HG03097 (cell line): ENCODE measurements around the gene C17orf107.
"Not testable (repeated sequence)": the region's sequence is repeated elsewhere in the genome, so short reads cannot be mapped to it uniquely, and the experiment has no call there.

Source experiments
- ATAC-seq: cut with Tn5 transposase; IDR thresholded peaks from one replicate; pipeline ENCODE4 v1.9.1; 2021; ENCODE audit not compliant: unreplicated experiment, low FRiP score

C17orf107 gene

DNA sequence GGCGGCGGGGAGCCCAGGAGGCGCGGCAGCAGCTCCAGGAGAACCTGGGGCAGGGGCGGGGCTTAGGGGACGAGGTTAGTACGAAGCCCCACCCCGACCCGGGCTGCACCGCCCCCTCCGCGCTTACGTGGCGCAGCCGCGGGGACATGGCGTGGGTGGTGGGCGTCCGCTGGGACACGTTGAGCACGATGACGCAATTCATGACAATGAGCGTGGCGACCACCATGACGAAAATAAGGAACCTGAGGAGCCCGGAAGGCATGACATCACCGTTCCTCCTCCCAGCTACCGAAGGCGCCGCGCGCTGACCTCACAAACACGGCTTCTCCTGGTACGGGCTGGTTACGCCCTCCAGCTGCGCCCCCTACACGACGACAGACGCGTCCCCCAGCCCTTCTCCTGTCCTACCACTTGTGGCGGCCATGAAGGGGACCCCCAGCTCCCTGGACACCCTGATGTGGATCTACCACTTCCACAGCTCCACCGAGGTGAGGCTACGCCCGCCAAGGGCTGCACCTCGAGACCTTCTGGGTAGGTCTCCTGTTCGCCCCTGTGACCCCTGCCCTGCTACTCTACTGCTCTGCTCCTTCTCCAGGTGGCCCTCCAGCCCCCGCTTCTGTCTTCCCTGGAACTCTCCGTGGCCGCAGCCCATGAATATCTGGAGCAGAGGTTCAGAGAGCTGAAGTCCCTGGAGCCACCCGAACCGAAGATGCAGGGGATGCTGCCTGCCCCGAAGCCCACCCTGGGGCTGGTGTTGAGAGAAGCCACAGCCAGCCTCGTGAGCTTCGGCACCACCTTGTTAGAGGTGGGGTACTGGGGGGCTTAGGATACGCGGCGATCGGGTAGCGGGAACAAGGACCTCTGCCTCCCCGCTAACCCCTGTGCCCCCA, at the start of gene C17orf107:
C17orf107 (plus strand) TSS at position 196 of the 890 bp plus-strand sequence; CDS start at position 423, 227 bp downstream.
- ATAC-seq = no peak

DNA sequence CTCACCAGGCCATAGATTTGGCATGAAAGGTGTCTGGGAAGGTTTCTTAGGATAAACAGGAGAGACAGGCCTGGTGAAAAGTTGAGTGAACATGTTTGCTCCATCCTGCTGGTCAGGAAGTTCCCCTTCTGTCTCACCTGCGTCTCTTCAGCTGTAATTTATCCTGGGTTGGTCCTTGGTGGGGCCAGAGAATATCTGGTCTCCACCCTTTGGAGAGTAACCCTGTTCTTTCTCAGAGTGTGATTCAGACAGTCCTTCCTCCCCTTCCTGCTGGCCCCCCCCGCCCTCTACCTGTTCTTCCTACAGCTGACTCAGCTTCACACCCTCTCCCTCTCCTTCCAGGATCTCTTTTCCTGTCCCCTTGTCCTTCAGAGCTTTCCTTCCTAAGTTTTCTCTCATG, 49.1 kb upstream of the C17orf107 start:
- ATAC-seq = no peak

GRCh38 chr17:4851084-4851483, 48.3 kb upstream of the C17orf107 start:
- ATAC-seq = no peak

DNA sequence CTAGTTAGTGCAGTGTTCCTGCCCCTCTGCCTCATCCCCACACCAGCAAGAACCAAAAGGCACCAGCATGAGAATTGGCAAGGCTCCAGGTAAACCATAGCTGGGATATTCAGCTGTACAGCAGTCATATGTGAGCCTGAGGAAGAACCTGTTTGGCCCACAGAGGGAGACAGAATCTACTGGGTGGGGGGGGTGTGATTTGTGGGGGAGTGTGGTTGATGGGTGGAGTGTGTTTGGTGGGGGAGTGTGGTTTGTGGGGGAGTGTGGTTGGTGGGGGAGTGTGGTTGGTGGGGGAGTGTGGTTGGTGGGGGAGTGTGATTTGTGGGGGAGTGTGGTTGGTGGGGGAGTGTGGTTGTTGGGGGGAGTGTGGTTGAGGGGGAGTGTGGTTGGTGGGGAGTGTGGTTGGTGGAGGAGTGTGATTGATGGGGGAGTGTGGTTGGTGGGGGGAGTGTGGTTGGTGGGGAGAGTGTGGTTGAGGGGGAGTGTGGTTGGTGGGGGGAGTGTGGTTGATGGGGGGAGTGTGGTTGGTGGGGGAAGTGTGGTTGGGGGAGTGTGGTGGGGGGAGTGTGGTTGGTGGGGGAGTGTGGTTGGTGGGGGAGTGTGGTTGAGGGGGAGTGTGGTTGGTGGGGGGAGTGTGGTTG, 46.6 kb upstream of the C17orf107 start:
- no peak for ATAC-seq

DNA sequence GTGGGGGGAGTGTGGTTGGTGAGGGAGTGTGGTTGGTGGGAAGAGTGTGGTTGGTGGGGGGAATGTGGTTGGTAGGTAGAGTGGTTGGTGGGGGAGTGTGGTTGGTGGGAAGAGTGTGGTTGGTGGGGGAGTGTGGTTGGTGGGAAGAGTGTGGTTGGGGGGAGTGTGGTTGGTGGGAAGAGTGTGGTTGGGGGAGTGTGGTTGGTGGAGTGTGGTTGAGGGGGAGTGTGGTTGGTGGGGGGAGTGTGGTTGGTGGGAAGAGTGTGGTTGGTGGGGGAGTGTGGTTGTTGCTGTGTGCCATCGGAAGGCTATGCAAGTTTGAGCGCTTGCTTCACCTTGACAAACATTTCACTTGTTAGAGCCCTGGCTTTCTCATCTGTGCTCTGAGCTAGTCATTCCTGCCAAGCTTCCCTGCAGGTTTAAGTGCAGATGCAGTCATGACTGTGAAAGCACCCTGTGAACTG, 46.1 kb upstream of the C17orf107 start:
- no peak for ATAC-seq

GRCh38 chr17:4854111-4854681, 45.1 kb upstream of the C17orf107 start:
- ATAC-seq = no peak

DNA sequence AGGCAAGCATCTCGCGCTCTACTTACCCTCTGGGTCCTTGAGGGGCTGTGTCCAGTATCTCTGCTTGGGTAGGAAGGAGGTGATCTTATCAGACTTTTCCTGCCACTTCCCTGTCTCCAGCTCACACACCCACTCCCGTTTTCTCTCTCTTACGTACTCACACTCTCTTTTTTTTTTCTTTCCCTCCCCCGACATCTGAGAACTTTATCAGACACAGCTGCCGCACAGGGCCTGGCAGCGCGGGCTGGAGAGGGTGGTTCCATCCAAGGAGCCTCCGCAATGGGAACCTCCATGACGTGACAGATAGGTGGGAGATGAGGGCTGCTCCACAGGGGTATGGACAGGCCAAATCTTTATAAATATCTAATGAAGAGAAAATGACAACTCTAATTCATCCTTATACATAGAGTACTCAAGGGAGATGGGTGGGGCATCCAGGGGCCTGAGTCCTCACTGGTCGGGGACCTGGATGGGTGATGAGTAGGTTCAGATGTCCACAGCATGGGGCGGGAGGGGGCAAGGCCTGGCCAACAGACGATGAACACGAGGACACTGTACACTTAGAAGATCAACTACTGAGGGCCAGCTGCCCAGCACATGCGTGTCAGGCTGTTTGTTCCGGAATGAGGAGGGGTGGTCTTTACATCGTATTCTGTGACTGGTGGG, 42.9 kb upstream of the C17orf107 start:
- no peak for ATAC-seq

- ATAC-seq = no peak
These were observed 42.4 kb upstream of the C17orf107 start for GRCh38 chr17:4856937-4857314.

- not testable (repeated sequence) for ATAC-seq
These were observed 42.0 kb upstream of the C17orf107 start for GRCh38 chr17:4857347-4857746.

DNA sequence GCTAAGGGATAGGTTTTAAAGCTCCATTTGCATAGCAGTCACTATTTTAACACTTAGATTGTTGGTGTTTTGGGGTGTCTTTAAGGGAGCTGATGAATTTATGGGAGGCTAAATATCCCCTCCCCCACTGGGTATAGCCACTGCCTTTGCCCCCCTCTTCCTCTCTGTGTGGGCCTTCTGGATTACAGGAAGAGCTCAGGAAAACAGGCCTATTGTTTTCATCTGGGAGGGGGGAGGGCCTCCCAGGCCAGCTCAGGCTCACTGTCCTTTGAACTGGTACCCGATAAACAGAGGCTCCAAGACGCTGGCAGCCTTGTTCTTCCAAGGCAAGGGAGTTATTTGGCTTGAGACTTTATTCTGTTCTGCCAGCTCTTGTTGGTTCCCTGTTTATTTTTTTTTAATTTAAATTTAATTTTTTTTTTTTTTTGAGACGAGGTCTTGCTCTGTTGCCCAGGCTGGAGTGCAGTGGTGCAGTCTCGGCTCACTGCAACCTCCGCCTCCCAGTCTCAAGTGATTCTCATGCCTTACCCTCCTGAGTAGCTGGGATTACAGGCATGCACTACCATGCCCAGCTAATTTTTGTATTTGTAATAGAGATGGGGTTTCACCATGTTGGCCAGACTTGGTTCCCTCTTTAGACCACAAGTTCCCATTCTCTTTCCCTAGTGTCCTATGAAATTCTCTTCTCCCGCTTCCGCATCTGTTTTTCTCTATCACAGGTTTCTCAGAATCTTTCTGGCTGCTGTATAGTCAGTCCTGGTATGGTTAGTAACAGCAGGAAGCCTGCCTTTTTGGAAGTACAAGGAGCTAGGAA, 41.1 kb upstream of the C17orf107 start:
- no peak for ATAC-seq

GRCh38 chr17:4858882-4859260, 40.5 kb upstream of the C17orf107 start:
- ATAC-seq = no peak

- no peak for ATAC-seq
These were observed 39.3 kb upstream of the C17orf107 start for GRCh38 chr17:4859816-4860625.

GRCh38 chr17:4860651-4861050, 38.7 kb upstream of the C17orf107 start:
- no peak for ATAC-seq

GRCh38 chr17:4861052-4861451, 38.3 kb upstream of the C17orf107 start:
- no peak for ATAC-seq

DNA sequence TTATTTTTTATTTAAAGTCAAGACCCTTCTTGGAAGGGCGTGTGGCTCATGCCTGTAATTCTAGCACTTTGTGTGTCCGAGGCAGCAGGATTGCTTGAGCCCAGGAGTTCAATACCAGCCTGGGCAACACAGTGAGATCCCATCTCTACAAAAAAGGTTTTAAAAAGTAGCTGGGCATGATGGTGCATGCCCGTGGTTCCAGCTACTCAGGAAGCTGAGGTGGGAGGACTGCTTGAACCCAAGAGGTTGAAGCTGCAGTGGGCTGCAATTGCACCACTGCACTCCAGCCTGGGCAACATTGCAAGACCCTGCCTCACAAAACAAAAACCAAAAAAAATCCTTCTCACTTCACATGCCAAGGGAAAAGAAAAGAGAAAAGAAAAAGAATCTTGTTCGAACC, 36.6 kb upstream of the C17orf107 start:
- no peak for ATAC-seq

DNA sequence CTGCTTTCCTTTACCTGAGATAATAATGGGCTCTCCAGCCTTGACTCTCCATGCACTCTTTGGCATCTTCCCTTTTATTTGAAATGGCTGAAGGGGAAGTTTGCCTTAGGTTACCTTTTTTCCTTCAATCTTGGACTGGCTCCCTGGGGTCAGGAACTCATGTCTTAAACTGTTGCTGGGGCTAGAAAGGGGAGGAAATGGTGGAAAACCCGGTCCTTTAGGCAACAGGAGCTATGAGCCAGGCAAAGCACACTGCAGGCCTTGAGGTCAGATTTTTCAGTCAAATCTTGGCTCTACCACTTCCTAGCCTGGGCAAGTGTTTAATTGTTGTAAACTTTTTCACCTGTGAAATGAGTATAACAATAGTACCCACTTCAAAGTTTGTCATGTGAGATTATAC, 36.0 kb upstream of the C17orf107 start:
- ATAC-seq = no peak

GRCh38 chr17:4867535-4867934, 31.8 kb upstream of the C17orf107 start:
- not testable (repeated sequence) for ATAC-seq

GRCh38 chr17:4869058-4869998, 30.0 kb upstream of the C17orf107 start:
- ATAC-seq = not testable (repeated sequence)
